Astrocyte of the spinal cord (primary cell): ENCODE measurements around the gene GNG3.
A peak's percentile ranks its signal among the peaks of the same experiment; 100 is the strongest.
"Not testable (repeated sequence)": the region's sequence is repeated elsewhere in the genome, so short reads cannot be mapped to it uniquely, and the experiment has no call there.

ENCODE experiments used
- DNase-seq: peaks from one replicate; pipeline ENCODE4 v3.0.0; 2011; ENCODE audit warnings: low read depth, low spot score
- H3K4me3 ChIP-seq: 2 replicates; pipeline ENCODE4 v1.5.1; 2011; ENCODE audit warnings: low read depth, mild to moderate bottlenecking, low read length, moderate library complexity
- in situ Hi-C: cut with HindIII; loops from 2 replicates; pipeline ENCODE4 v1.10.0; 2017; ENCODE audit warnings: low sequenced_read_pairs
- TF ChIP-seq, protein P1 (sequence below): IDR thresholded peaks from 2 replicates; pipeline ENCODE4 v1.5.1; 2012; ENCODE audit warnings: low read depth, mild to moderate bottlenecking, low read length, inconsistent platforms

GNG3 gene

DNA sequence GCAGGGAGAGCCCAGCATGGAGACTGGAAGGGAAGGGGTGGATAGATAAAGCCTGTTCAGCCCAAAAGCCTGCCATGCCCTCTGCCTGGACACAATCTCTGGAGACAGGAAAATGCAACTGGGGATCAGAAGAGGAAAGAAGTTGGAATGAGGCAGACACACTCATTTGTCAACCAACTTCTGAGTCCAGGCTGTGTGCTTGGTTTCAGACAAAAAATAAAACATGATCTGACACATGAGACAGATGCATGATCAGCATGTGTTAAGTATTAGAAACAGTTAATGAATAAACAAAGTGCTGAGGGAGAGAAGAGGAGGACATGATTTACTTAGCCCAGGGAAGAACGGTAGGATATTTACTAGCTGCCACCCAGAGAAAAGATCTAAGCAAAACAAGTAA is 19.0 kb upstream of the GNG3 start:
- no peak overlapping the region for H3K4me3 ChIP-seq
- in situ Hi-C loops = no loop called here
- no peak for DNase-seq
- TF ChIP-seq, protein P1, sequence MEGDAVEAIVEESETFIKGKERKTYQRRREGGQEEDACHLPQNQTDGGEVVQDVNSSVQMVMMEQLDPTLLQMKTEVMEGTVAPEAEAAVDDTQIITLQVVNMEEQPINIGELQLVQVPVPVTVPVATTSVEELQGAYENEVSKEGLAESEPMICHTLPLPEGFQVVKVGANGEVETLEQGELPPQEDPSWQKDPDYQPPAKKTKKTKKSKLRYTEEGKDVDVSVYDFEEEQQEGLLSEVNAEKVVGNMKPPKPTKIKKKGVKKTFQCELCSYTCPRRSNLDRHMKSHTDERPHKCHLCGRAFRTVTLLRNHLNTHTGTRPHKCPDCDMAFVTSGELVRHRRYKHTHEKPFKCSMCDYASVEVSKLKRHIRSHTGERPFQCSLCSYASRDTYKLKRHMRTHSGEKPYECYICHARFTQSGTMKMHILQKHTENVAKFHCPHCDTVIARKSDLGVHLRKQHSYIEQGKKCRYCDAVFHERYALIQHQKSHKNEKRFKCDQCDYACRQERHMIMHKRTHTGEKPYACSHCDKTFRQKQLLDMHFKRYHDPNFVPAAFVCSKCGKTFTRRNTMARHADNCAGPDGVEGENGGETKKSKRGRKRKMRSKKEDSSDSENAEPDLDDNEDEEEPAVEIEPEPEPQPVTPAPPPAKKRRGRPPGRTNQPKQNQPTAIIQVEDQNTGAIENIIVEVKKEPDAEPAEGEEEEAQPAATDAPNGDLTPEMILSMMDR = no peak

DNA sequence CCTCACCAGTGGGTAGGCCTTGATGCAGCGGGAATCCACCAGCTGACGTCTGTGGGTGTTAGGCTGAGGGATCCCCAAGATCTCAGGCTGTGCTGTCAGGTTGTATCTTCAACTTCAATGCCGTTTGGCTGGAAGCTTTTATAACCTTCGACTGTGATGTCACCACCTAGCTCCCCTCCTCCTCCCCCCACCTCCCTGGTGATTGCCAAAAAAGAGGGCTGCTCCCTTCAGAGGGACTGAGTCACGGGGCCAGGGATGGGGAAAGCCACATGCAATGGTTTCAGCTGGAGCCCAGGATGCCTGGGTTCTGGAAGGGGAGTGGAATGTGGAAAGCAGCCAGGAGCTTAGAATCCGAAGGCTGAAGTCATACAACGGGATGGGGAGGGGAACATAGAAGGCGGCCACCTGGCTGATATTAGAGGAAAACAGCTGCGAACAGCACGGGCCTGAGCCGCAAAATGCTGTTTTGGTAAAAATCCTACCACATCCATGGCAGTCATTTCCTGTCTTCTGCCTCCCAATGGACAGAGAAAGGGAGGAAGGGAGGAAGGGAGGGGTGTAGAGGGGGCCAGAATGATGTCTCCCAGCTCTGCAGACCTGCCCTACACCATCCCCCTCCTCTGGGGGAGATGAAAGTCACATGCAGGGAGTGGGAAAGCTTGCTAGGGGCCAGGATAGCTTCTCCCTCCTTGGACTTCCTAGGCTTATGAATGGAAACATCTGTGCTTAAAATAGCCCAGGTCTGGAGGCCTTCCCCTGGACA is 17.9 kb upstream of the GNG3 start, which contains the start of gene LRRN4CL:
Gene LRRN4CL (minus strand): TSS at position 110 of the 763 bp plus-strand sequence. CDS start 1,022 bp downstream, outside the sequence.
- H3K4me3 ChIP-seq = no peak within 1 kb of the TSS
- DNase-seq = peak; percentile 74
- in situ Hi-C loops = no loop called here
- TF ChIP-seq, protein P1 = no peak

GRCh38 chr11:62693624-62694023 is 13.9 kb upstream of the GNG3 start:
- H3K4me3 ChIP-seq, in situ Hi-C loops, DNase-seq: not testable (repeated sequence)

DNA sequence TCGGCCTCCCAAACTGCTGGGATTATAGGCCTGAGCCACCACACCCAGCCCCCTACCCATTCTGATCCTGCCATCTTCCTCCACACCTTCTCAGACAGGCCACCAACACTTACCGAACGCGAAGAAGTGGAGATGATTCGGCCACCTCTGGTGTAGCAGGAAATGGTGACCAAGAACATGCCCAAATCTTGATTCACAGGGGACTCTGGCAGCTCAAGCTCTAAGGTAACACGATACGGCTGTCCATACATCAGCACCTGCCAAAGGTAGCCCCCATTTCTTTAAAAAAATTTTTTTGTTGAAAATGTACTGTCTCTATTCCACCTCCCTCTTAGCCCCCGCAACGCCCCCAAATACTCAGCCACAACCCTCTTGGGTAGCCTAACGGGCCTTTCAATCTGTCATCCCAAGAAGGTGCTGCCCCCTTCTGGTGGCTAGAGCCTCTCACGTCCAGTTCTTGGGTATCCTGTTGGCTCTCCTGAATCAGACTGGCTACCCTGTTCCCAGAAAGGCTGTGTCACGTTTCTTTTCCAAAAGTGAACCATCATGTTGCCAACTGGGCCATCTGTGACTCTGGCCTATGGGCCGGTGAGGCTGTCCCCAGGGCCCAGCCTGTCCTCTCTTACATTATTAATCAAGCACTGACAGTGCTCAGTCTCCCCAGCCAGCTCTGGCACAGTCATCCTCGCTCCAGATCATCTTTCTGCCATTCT is 12.9 kb upstream of the GNG3 start:
- TF ChIP-seq, protein P1 = peak; percentile 85
- H3K4me3 ChIP-seq = no peak overlapping the region
- peak; percentile 73 for DNase-seq
- in situ Hi-C loops = no loop called here

DNA sequence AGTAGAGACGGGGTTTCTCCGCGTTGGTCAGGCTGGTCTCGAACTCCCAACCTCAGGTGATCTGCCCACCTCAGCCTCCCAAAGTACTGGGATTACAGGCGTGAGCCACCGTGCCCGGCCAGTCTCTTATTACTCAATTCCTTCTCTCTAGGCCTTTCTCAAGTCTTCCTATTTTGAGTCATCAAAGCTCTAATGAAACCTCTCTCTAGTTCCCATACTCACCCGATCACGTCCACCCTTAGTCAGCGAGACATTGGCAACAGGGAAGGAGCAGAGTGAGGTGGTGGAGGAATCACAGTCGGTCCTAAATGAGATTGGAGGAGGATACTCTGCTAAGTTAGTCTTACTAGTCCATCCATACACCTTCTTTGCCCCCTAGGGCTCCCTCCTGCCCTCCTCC is 5.2 kb upstream of the GNG3 start:
- TF ChIP-seq, protein P1 = no peak
- no peak for DNase-seq
- in situ Hi-C loops = no loop called here
- H3K4me3 ChIP-seq = no peak overlapping the region

DNA sequence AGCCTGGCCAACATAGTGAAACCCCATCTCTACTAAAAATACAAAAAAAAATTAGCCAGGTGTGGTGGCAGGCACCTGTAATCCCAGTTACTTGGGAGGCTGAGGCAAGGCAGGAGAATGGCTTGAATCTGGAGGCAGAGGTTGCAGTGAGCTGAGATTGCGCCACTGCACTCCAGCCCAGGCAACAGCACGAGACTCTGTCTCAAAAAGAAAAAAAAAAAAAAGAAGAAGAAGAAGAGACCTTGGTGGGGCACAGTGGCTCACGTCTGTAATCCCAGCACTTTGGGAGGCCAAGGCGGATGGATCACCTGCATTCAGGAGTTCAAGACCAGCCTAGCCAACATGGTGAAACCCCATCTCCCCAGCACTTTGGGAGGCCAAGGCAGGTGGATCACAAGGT is 3.6 kb upstream of the GNG3 start:
- DNase-seq, H3K4me3 ChIP-seq, in situ Hi-C loops: not testable (repeated sequence)

GRCh38 chr11:62705413-62705812 is 2.1 kb upstream of the GNG3 start:
- TF ChIP-seq, protein P1 = no peak
- H3K4me3 ChIP-seq = peak overlapping the region; percentile 71
- DNase-seq = no peak
- in situ Hi-C loops = no loop called here
